A549 (cell line): ENCODE data around the gene NANOS2. TPM values are rescaled to one million over a fixed set of nuclear protein-coding genes. Genes with fewer than 3 reads are reported as not detected.

Source experiments
- ATAC-seq, 2 experiments: fragments of 200-7000 bp in 1 of 2; fragments of >200 bp in 1 of 2; cut with Nextera tagmentation in 1 of 2; cut with Tn5 transposase in 1 of 2; 3 replicates each; pipeline versions ENCODE4 v1.8.0 to v1.9.1; 2018 to 2020; ENCODE audit warnings: mild to moderate bottlenecking in 1 of 2, moderate library complexity in 1 of 2
- CTCF ChIA-PET: fragments of 300-600 bp; sonication (Branson Sonifier 250); formaldehyde crosslinking; extraction: SDS; loops from one replicate; lab custom pipeline; 2021; ENCODE audit warnings: antibody characterized with exemption, inconsistent platforms; lab: Yijun Ruan, JAX
- POLR2A ChIA-PET: fragments of 350-600 bp; formaldehyde crosslinking; extraction: SDS; loops from one replicate; lab custom pipeline; 2021; ENCODE audit warnings: antibody characterized with exemption, inconsistent platforms; lab: Yijun Ruan, JAX
- DNase-seq, 2 experiments: peaks; one replicate each; pipeline versions ENCODE4 v3.0.0 to v3.0.0-alpha.2; 2011 to 2016; ENCODE audit warnings: low read depth in 1 of 2, low spot score in 1 of 2
- FAIRE-seq: peaks from 2 replicates; lab custom pipeline; 2011; peaks lifted over from hg19 to GRCh38; lab: Jason Lieb, UNC
- H3K27ac ChIP-seq, 2 experiments: fragments of >200 bp; sonication (Bioruptor Twin); formaldehyde crosslinking; 3 replicates each; pipeline ENCODE4 v1.5.1; 2016 to 2017
- H3K4me1 ChIP-seq: fragments of >200 bp; sonication (Bioruptor Twin); formaldehyde crosslinking; 3 replicates; pipeline ENCODE4 v1.6.1; 2016
- H3K4me2 ChIP-seq: fragments of >200 bp; sonication (Bioruptor Twin); formaldehyde crosslinking; 3 replicates; pipeline ENCODE4 v1.6.1; 2016
- H3K4me3 ChIP-seq: fragments of >200 bp; sonication (Bioruptor Twin); formaldehyde crosslinking; 3 replicates; pipeline ENCODE4 v1.5.1; 2016
- H3K9me3 ChIP-seq: fragments of >200 bp; sonication (Bioruptor Twin); formaldehyde crosslinking; 3 replicates; pipeline ENCODE4 v1.6.1; 2016
- ATOH8 ChIP-seq: fragments of 250-450 bp; sonication (Bioruptor Pico); IDR thresholded peaks from 2 replicates; pipeline ENCODE4 v1.5.0; 2020; ENCODE audit warnings: low read depth, mild to moderate bottlenecking, moderate library complexity
- BCL3 ChIP-seq: fragments of >200 bp; sonication (Bioruptor Twin); formaldehyde crosslinking; IDR thresholded peaks from 3 replicates; pipeline ENCODE4 v1.6.1; 2016
- BHLHE40 ChIP-seq: IDR thresholded peaks from 2 replicates; pipeline ENCODE4 v1.6.1; 2012; ENCODE audit warnings: low read depth, low read length, inconsistent platforms
- CBX2 ChIP-seq: fragments of 200-600 bp; sonication (generic); IDR thresholded peaks from 2 replicates; pipeline ENCODE4 v1.6.1; 2016; ENCODE audit warnings: low read depth, mild to moderate bottlenecking, borderline replicate concordance
- EHF ChIP-seq: fragments of 250-450 bp; sonication (Bioruptor Pico); IDR thresholded peaks from 2 replicates; pipeline ENCODE4 v1.5.0; 2020; ENCODE audit warnings: mild to moderate bottlenecking
- ESRRA ChIP-seq: fragments of 150-350 bp; IDR thresholded peaks from 2 replicates; pipeline ENCODE4 v1.6.1; 2014; ENCODE audit warnings: mild to moderate bottlenecking, low read length, borderline replicate concordance
- FOSL2 ChIP-seq, 2 experiments: fragments of 450-650 bp in 1 of 2; fragments of >200 bp in 1 of 2; sonication (Bioruptor Twin) in 1 of 2; formaldehyde crosslinking; IDR thresholded peaks; 2 replicates each; pipeline versions ENCODE4 v1.5.0 to v1.6.1; 2016 to 2020; ENCODE audit warnings: mild to moderate bottlenecking in 1 of 2, moderate library complexity in 1 of 2
- FOXS1 ChIP-seq: fragments of 250-450 bp; sonication (Bioruptor Pico); IDR thresholded peaks from 2 replicates; pipeline ENCODE4 v1.5.0; 2020; ENCODE audit warnings: mild to moderate bottlenecking, moderate library complexity
- HES2 ChIP-seq: fragments of >200 bp; sonication (Bioruptor Twin); formaldehyde crosslinking; IDR thresholded peaks from 2 replicates; pipeline ENCODE4 v1.6.1; 2016
- HOXA7 ChIP-seq: fragments of 250-450 bp; sonication (Bioruptor Pico); IDR thresholded peaks from 2 replicates; pipeline ENCODE4 v1.5.0; 2020; ENCODE audit warnings: mild to moderate bottlenecking, moderate library complexity
- HOXB5 ChIP-seq: fragments of 250-450 bp; sonication (Bioruptor Pico); IDR thresholded peaks from 2 replicates; pipeline ENCODE4 v1.5.0; 2020; ENCODE audit warnings: mild to moderate bottlenecking, moderate library complexity
- JUNB ChIP-seq: fragments of >200 bp; sonication (Bioruptor Twin); formaldehyde crosslinking; IDR thresholded peaks from 2 replicates; pipeline ENCODE4 v1.6.1; 2016
- KDM1A ChIP-seq: fragments of 200-600 bp; sonication (generic); IDR thresholded peaks from 2 replicates; pipeline ENCODE4 v1.6.1; 2016; ENCODE audit warnings: low read depth, mild to moderate bottlenecking
- KDM5A ChIP-seq: fragments of 200-600 bp; sonication (generic); IDR thresholded peaks from 2 replicates; pipeline ENCODE4 v1.6.1; 2016; ENCODE audit warnings: antibody characterized with exemption, mild to moderate bottlenecking
- MAZ ChIP-seq: fragments of 150-350 bp; IDR thresholded peaks from 2 replicates; pipeline ENCODE4 v1.6.1; 2014; ENCODE audit warnings: antibody characterized with exemption, low read depth, low read length, borderline replicate concordance
- MYC ChIP-seq: IDR thresholded peaks from 2 replicates; pipeline ENCODE4 v1.6.1; 2012; ENCODE audit warnings: mild to moderate bottlenecking, inconsistent platforms, low read length, improper control_type of control experiment, borderline replicate concordance
- NFE2L2 ChIP-seq: fragments of 150-350 bp; conservative IDR thresholded peaks from 2 replicates; pipeline ENCODE4 v1.6.1; 2014; ENCODE audit warnings: low read length
- POLR2AphosphoS2 ChIP-seq: conservative IDR thresholded peaks from 2 replicates; pipeline ENCODE4 v1.6.1; 2012; ENCODE audit warnings: low read length, improper control_type of control experiment, inconsistent platforms
- RARB ChIP-seq: fragments of 250-450 bp; sonication (Bioruptor Pico); IDR thresholded peaks from 2 replicates; pipeline ENCODE4 v1.8.0; 2021; ENCODE audit warnings: mild to moderate bottlenecking, moderate library complexity
- RCOR1 ChIP-seq: fragments of 150-350 bp; IDR thresholded peaks from 2 replicates; pipeline ENCODE4 v1.6.1; 2014; ENCODE audit warnings: antibody characterized with exemption, low read length, low read depth
- REST ChIP-seq: fragments of 200-600 bp; sonication (generic); IDR thresholded peaks from 2 replicates; pipeline ENCODE4 v1.6.1; 2016; ENCODE audit warnings: antibody characterized with exemption, mild to moderate bottlenecking, moderate library complexity
- RNF2 ChIP-seq: fragments of 200-600 bp; sonication (generic); IDR thresholded peaks from 2 replicates; pipeline ENCODE4 v1.6.1; 2016; ENCODE audit warnings: low read depth, mild to moderate bottlenecking, antibody characterized with exemption, moderate library complexity, borderline replicate concordance
- SMC3 ChIP-seq: fragments of >200 bp; sonication (Bioruptor Twin); formaldehyde crosslinking; IDR thresholded peaks from 3 replicates; pipeline ENCODE4 v1.6.1; 2018; ENCODE audit warnings: inconsistent platforms
- TFCP2L1 ChIP-seq: fragments of 250-450 bp; sonication (Bioruptor Pico); IDR thresholded peaks from 2 replicates; pipeline ENCODE4 v1.5.0; 2021; ENCODE audit warnings: mild to moderate bottlenecking
- USF2 ChIP-seq: fragments of 450-650 bp; IDR thresholded peaks from 2 replicates; pipeline ENCODE4 v1.6.1; 2014; ENCODE audit warnings: antibody characterized with exemption
- ZFP36 ChIP-seq: fragments of 450-650 bp; IDR thresholded peaks from 2 replicates; pipeline ENCODE4 v1.6.1; 2014; ENCODE audit warnings: borderline replicate concordance; ENCODE audit not compliant: partially characterized antibody
- ZNF302 ChIP-seq: fragments of 250-450 bp; sonication (Bioruptor Pico); IDR thresholded peaks from 2 replicates; pipeline ENCODE4 v1.9.0; 2021; ENCODE audit warnings: inconsistent platforms, mild to moderate bottlenecking, moderate library complexity
- WGBS: methylation state at CpG from one replicate; pipeline ENCODE4 v1.1.6; 2017; ENCODE audit errors: missing lambda C conversion rate; 5-methylcytosine and 5-hydroxymethylcytosine counted together
- polyA plus RNA-seq, 4 experiments: library from polyadenylated mRNA; depleted of rRNA in 3 of 4; stranded (reverse); fragments of >200 nt; fragmentation: RNase III in 1 of 4; extraction: RNeasy Plus Mini Kit Qiagen cat#74134 plus additional on column Dnase treatment in 1 of 4; gene quantifications; 2 replicates in 3 of 4; 3 replicates in 1 of 4; pipeline ENCODE4 v1.2.3, GENCODE V29; 2011 to 2017
- TF ChIP-seq, protein P1 (sequence below): IDR thresholded peaks from 2 replicates; pipeline ENCODE4 v1.6.1; 2012

NANOS2 gene
- polyA plus RNA-seq, 2 of the 4 experiments (the other 2 are of a cell fraction): not detected

DNA sequence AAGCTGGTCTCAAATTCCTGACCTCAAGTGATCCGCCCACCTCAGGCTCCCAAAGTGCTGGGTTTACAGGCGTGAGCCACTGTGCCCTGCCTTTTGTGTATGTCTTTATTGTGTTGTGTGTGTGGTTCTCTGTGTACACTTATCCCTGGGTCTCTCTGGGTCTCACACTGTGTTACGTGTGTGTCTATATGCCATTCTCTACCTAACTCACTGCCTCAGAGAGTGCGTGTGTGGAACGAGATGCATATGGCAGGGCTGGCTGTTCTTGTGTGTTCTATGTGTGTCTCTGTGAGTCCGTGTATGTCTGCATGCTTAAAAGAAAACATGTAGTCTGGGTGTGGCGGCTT, 40.0 kb downstream of the NANOS2 start:
- CTCF ChIA-PET: interaction anchor here (0.7 to 1.5 kb wide), 3 partner anchors 8 to 58 kb away, joined by 5 to 12 read pairs (median 7); partner anchors contain the start of gene FOXA3
- Histone ChIP-seq H3K9me3 (no peaks in the 10 kb centered on the region), H3K4me3 (no peak overlapping the region), H3K27ac (no peak overlapping the region), H3K4me1 (no peaks in the 10 kb centered on the region), H3K4me2 (no peak overlapping the region)
- POLR2A ChIA-PET: no interaction called here
- ATAC-seq (no peak), DNase-seq (no peak), FAIRE-seq (no peak)
- WGBS: 87% methylated on average over 7 of the region's 7 CpGs
- TF ChIP-seq NFE2L2 (no peak), HOXA7 (CRISPR knock-in tag) (no peak), RARB (CRISPR knock-in tag) (no peak), KDM1A (no peak), USF2 (no peak), FOXS1 (CRISPR knock-in tag) (no peak), FOSL2 (IDR thresholded peaks at IDR 0.05) (no peak), FOSL2 (CRISPR knock-in tag; IDR thresholded peaks at IDR 0.05) (no peak), JUNB (no peak), REST (no peak), HOXB5 (CRISPR knock-in tag) (no peak), ZNF302 (no peak), TFCP2L1 (CRISPR knock-in tag) (no peak), CBX2 (no peak), MAZ (no peak)

DNA sequence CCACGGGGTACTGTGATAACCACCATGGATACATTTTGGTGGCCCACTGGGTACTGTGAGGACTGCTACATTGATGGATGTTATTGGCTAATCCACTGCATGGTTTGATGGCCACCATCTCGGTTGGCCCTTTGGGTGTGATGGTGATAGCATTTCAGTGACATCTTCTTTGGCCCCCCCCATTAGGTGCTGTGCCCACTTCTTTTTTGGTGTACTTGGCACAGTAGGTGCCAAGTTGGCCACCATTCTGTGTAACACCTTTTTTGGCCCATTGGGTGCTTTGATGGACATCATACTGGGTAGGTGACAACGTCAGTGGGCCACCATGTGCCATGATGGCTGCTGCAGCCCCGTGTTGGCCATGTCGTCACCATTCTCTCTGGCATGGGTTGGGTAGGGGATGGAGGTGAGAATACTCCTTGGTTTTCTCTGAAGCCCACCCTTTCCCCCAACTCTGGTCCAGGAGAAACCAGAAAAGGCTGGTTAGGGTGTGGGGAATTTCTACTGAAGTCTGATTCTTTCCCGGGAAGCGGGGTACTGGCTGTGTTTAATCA, 41.3 kb downstream of the NANOS2 start:
- POLR2A ChIA-PET: no interaction called here
- H3K4me3 ChIP-seq: no peak overlapping the region
- no peak overlapping the region for H3K27ac ChIP-seq
- DNase-seq (no peak), ATAC-seq (no peak), FAIRE-seq (no peak)
- CTCF ChIA-PET: interaction anchor here (1.4 to 11.3 kb wide), 5 partner anchors 9 to 57 kb away, joined by 7 to 315 read pairs (median 12); partner anchors contain the start of genes FOXA3, IRF2BP1 and SYMPK
- WGBS: 73% methylated on average over 7 of the region's 7 CpGs
- H3K4me1 ChIP-seq: no peaks in the 10 kb centered on the region
- no peak for TF ChIP-seq BHLHE40
- no peak for TF ChIP-seq EHF
- TF ChIP-seq CBX2: no peak
- no peak for TF ChIP-seq RNF2
- TF ChIP-seq, protein P1, sequence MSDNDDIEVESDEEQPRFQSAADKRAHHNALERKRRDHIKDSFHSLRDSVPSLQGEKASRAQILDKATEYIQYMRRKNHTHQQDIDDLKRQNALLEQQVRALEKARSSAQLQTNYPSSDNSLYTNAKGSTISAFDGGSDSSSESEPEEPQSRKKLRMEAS: no peak
- TF ChIP-seq ESRRA: no peak
- no peak for TF ChIP-seq KDM5A
- TF ChIP-seq ATOH8: no peak
- TF ChIP-seq ZFP36: no peak
- no peak for TF ChIP-seq HES2
- no peak for TF ChIP-seq POLR2AphosphoS2
- no peak for TF ChIP-seq USF2
- TF ChIP-seq SMC3: no peak
- TF ChIP-seq BCL3: no peak
- no peak for TF ChIP-seq RCOR1
- TF ChIP-seq MYC: no peak
- H3K4me2 ChIP-seq: no peak overlapping the region
- no peaks in the 10 kb centered on the region for H3K9me3 ChIP-seq
